GM20000 (cell line): ENCODE data around the gene DNAJC9.

Experiments used
- DNase-seq: peaks from one replicate; pipeline ENCODE4 v3.0.0; 2012; ENCODE audit warnings: low spot score
- TF ChIP-seq, protein P1 (sequence below): IDR thresholded peaks from 2 replicates; pipeline ENCODE4 v1.5.1; 2012; ENCODE audit warnings: mild to moderate bottlenecking, control low read depth; ENCODE audit errors: extremely low read depth, missing control alignments

The DNAJC9 gene

GRCh38 chr10:73233883-73234282, 13.2 kb downstream of the DNAJC9 start:
- no peak for DNase-seq
- TF ChIP-seq, protein P1, sequence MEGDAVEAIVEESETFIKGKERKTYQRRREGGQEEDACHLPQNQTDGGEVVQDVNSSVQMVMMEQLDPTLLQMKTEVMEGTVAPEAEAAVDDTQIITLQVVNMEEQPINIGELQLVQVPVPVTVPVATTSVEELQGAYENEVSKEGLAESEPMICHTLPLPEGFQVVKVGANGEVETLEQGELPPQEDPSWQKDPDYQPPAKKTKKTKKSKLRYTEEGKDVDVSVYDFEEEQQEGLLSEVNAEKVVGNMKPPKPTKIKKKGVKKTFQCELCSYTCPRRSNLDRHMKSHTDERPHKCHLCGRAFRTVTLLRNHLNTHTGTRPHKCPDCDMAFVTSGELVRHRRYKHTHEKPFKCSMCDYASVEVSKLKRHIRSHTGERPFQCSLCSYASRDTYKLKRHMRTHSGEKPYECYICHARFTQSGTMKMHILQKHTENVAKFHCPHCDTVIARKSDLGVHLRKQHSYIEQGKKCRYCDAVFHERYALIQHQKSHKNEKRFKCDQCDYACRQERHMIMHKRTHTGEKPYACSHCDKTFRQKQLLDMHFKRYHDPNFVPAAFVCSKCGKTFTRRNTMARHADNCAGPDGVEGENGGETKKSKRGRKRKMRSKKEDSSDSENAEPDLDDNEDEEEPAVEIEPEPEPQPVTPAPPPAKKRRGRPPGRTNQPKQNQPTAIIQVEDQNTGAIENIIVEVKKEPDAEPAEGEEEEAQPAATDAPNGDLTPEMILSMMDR, result no peak

DNA sequence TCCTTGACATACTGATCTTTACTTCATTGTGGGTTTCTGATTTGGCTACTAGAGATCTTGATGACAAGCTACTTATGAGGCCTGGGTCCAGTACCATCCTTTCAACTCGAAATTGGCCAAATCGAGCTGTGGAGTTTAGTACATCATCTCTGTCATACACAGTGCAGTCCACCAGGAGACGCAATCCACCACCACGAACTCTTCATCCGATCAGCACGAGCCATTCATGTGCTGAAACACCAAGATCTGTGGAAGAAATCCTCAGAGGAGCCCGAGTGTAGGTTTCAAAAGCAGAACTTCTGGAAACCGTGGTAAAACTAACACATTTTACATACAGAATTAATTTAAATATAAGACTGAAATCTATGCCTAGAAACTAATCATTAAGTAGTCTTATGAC, 14.2 kb downstream of the DNAJC9 start:
- DNase-seq, result no peak
- TF ChIP-seq, protein P1, result no peak

DNA sequence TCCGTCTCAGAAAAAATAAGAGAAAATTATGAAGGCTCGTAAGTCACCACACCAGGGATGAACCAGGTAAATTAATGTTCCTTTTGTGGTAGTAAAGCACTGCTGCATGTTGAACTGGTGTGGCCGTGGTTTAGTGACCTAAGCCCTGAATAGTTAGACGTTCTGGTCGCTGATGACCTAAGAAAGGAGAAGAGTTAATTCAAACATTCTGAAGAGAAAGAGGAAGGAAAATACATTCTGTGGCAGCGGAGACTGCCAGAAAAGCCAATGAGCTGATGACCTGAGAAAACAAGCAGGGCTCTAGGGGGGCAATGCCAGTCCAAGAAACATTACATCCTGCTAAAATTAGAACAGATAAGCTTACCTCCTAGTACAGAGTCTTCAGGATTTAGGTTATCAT, 17.5 kb downstream of the DNAJC9 start:
- TF ChIP-seq, protein P1, result no peak
- DNase-seq, result no peak

- no peak for DNase-seq
- TF ChIP-seq, protein P1, result no peak
These were observed 18.8 kb downstream of the DNAJC9 start for GRCh38 chr10:73228247-73228646.

DNA sequence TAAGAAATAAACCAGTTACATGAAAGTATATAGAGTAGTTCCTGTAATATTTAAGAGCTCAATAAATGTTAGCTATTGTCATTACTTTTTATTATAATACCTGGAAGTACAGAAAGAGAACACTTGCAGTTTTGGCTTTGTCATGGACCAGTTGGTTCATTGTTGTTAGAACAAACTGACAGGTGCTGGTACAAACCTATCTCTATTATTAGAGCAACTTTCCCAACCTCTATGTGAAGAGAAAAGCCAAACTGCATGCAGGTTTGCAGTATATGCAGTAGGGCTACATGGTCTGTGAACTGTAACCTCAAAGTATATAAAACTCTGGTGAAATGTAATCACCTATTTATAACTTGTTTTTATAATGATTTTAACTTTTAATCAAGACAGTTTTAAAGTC, 20.4 kb downstream of the DNAJC9 start:
- TF ChIP-seq, protein P1, result no peak
- DNase-seq, result no peak

GRCh38 chr10:73225518-73225917, 21.5 kb downstream of the DNAJC9 start:
- DNase-seq, result no peak
- TF ChIP-seq, protein P1, result no peak

DNA sequence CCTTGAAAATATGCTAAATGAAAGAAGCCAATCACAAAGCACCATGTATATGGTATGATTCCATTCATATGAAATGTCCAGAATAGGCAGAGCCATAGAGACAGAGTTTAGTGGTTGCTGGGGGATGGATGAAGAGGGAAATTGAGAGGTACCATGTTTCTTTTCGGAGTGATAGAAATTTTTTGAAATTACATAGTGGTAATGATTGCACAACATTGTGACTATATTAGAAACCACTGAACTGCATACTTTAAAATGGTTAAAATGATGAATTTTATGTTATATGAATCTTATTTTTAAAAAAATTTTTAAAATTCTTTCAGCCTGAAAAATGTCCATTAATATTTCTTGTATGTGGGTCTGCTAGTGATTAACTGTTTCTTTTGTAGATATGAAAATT, 26.1 kb downstream of the DNAJC9 start:
- TF ChIP-seq, protein P1, result no peak
- DNase-seq, result no peak

DNA sequence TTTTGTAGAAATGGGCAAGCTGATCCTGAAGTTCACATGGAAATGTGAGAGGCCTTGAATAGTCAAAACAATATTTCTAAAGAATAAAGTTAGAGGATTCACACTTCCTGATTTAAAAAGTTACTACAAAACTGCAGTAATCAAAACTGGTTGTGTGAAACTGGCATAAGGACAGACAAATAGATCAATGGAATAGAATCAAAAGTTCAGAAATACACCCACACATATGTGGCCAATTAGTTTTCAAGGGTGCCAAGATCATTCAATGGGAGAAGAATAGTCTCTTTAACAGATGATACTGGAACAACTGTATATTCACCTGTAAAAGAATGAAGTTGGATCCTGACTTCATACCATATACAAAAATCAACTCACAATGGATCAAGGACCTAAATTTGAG, 27.7 kb downstream of the DNAJC9 start:
- no peak for DNase-seq
- TF ChIP-seq, protein P1, result no peak
